ENCODE results near the gene SPR.

The SPR gene

GRCh38 chr2:72887032-72887739 is at the start of gene SPR:
SPR (plus strand) TSS chr2:72887408; CDS start chr2:72887433, 25 bp downstream.
- peak within 1 kb of the TSS; percentile 53 for H3K4me3 ChIP-seq (ENCODE audit: low read depth, low read length)

GRCh38 chr2:72840066-72840465 is 47.1 kb upstream of the SPR start:
- no peak overlapping the region for H3K4me3 ChIP-seq (ENCODE audit: low read depth, low read length)

GRCh38 chr2:72841462-72842125 is 45.6 kb upstream of the SPR start:
- H3K4me3 ChIP-seq (ENCODE audit: low read depth, low read length): no peak overlapping the region

GRCh38 chr2:72843301-72843700 is 43.9 kb upstream of the SPR start:
- H3K4me3 ChIP-seq (ENCODE audit: low read depth, low read length): no peak overlapping the region

GRCh38 chr2:72846171-72847095 is 40.8 kb upstream of the SPR start:
- no peak overlapping the region for H3K4me3 ChIP-seq (ENCODE audit: low read depth, low read length)

- H3K4me3 ChIP-seq (ENCODE audit: low read depth, low read length): no peak overlapping the region
These were observed 39.5 kb upstream of the SPR start for GRCh38 chr2:72847534-72848315.

- no peak overlapping the region for H3K4me3 ChIP-seq (ENCODE audit: low read depth, low read length)
These were observed 38.6 kb upstream of the SPR start for GRCh38 chr2:72848436-72849137.

- H3K4me3 ChIP-seq (ENCODE audit: low read depth, low read length): no peak overlapping the region
These were observed 38.1 kb upstream of the SPR start for GRCh38 chr2:72849138-72849462.

- no peak overlapping the region for H3K4me3 ChIP-seq (ENCODE audit: low read depth, low read length)
These were observed 35.9 kb upstream of the SPR start for GRCh38 chr2:72851333-72851732.

GRCh38 chr2:72859831-72860262 is 27.4 kb upstream of the SPR start:
- H3K4me3 ChIP-seq (ENCODE audit: low read depth, low read length): no peak overlapping the region

GRCh38 chr2:72862239-72862988 is 24.8 kb upstream of the SPR start:
- H3K4me3 ChIP-seq (ENCODE audit: low read depth, low read length): peak overlapping the region; percentile 30

GRCh38 chr2:72863046-72863445 is 24.2 kb upstream of the SPR start:
- H3K4me3 ChIP-seq (ENCODE audit: low read depth, low read length): peak overlapping the region; percentile 30

GRCh38 chr2:72864500-72864899 is 22.7 kb upstream of the SPR start:
- no peak overlapping the region for H3K4me3 ChIP-seq (ENCODE audit: low read depth, low read length)

- H3K4me3 ChIP-seq (ENCODE audit: low read depth, low read length): no peak overlapping the region
These were observed 16.1 kb upstream of the SPR start for GRCh38 chr2:72871060-72871459.

- H3K4me3 ChIP-seq (ENCODE audit: low read depth, low read length): no peak overlapping the region
These were observed 15.3 kb upstream of the SPR start for GRCh38 chr2:72871880-72872279.

- no peak overlapping the region for H3K4me3 ChIP-seq (ENCODE audit: low read depth, low read length)
These were observed 3.7 kb upstream of the SPR start for GRCh38 chr2:72883356-72883962.

- H3K4me3 ChIP-seq (ENCODE audit: low read depth, low read length): peak overlapping the region; percentile 53
These were observed 640 bp upstream of the SPR start for GRCh38 chr2:72886505-72887031.

- H3K4me3 ChIP-seq (ENCODE audit: low read depth, low read length): peak overlapping the region; percentile 53
These were observed 681 bp downstream of the SPR start for GRCh38 chr2:72887740-72888437.
